ENCODE data around the gene TMEM263.

DNA sequence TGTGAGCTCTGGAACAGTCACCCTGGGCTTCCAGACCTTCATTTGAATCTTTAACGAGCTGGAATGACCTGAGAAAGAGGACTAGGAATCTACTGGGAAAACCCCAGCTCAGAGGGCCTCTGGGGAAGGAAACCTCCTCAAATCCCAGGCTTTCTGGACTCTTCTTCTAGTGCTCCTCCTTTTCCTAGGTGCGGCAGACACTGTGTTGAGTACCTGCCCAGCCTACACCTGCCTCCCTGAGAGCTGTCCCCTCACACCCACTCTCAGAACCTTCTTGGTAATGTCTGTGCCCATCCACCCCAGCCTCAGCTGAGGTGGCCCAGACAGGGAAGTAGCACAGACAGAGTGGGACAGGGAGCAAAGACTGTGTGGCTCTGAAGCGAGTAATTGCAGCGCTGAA lies 47.9 kb upstream of the TMEM263 start:
- TF ChIP-seq POLR2A (IDR thresholded peaks at IDR 0.05) = no peak
- TF ChIP-seq, protein P1, sequence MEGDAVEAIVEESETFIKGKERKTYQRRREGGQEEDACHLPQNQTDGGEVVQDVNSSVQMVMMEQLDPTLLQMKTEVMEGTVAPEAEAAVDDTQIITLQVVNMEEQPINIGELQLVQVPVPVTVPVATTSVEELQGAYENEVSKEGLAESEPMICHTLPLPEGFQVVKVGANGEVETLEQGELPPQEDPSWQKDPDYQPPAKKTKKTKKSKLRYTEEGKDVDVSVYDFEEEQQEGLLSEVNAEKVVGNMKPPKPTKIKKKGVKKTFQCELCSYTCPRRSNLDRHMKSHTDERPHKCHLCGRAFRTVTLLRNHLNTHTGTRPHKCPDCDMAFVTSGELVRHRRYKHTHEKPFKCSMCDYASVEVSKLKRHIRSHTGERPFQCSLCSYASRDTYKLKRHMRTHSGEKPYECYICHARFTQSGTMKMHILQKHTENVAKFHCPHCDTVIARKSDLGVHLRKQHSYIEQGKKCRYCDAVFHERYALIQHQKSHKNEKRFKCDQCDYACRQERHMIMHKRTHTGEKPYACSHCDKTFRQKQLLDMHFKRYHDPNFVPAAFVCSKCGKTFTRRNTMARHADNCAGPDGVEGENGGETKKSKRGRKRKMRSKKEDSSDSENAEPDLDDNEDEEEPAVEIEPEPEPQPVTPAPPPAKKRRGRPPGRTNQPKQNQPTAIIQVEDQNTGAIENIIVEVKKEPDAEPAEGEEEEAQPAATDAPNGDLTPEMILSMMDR (IDR thresholded peaks at IDR 0.05) = no peak

Data from Peyer's patch (tissue), 4 donors.